NCI-H2107 treated with DMSO at 0.1 percent for 48 hours (cell line): ENCODE results near the gene SOX13.
"Not testable (repeated sequence)": the region's sequence is repeated elsewhere in the genome, so short reads cannot be mapped to it uniquely, and the experiment has no call there.

Experiments
- DNase-seq: peaks from one replicate; lab custom pipeline; 2025; ENCODE audit not compliant: unreplicated experiment; lab: John Stamatoyannopoulos, UW

The SOX13 gene

GRCh38 chr1:204072931-204073836 is at the start of gene SOX13:
SOX13 (plus strand) TSS chr1:204073115; CDS start chr1:204112916, 39,801 bp downstream.
- peak; percentile 78 for DNase-seq

GRCh38 chr1:204025917-204026707 is 46.8 kb upstream of the SOX13 start:
- no peak for DNase-seq

- no peak for DNase-seq
These were observed 45.5 kb upstream of the SOX13 start for GRCh38 chr1:204027446-204027845.

- DNase-seq: no peak
These were observed 43.9 kb upstream of the SOX13 start for GRCh38 chr1:204029016-204029415.

GRCh38 chr1:204031098-204031710 is 41.7 kb upstream of the SOX13 start:
- DNase-seq: no peak

GRCh38 chr1:204032642-204033235 is 40.2 kb upstream of the SOX13 start:
- DNase-seq: no peak

GRCh38 chr1:204033306-204033705 is 39.6 kb upstream of the SOX13 start:
- no peak for DNase-seq

GRCh38 chr1:204036882-204037655 is 35.8 kb upstream of the SOX13 start:
- DNase-seq: no peak

- DNase-seq: no peak
These were observed 31.6 kb upstream of the SOX13 start for GRCh38 chr1:204041232-204041767.

GRCh38 chr1:204041803-204042505 is 31.0 kb upstream of the SOX13 start:
- no peak for DNase-seq

GRCh38 chr1:204042516-204042915 is 30.4 kb upstream of the SOX13 start:
- no peak for DNase-seq

- no peak for DNase-seq
These were observed 29.2 kb upstream of the SOX13 start for GRCh38 chr1:204043680-204044079.

GRCh38 chr1:204044448-204044847 is 28.5 kb upstream of the SOX13 start:
- DNase-seq: no peak

GRCh38 chr1:204045430-204045829 is 27.5 kb upstream of the SOX13 start:
- DNase-seq: no peak

GRCh38 chr1:204046346-204046745 is 26.6 kb upstream of the SOX13 start:
- DNase-seq: no peak

GRCh38 chr1:204048796-204049195 is 24.1 kb upstream of the SOX13 start:
- DNase-seq: not testable (repeated sequence)

- DNase-seq: no peak
These were observed 21.7 kb upstream of the SOX13 start for GRCh38 chr1:204051258-204051657.

- DNase-seq: no peak
These were observed 21.2 kb upstream of the SOX13 start for GRCh38 chr1:204051718-204052117.

- no peak for DNase-seq
These were observed 19.0 kb upstream of the SOX13 start for GRCh38 chr1:204053893-204054292.
